Calu3 (cell line): ENCODE data around the gene PPP1R12C. TPM values are rescaled to one million over a fixed set of nuclear protein-coding genes. Genes with fewer than 3 reads are reported as not detected.

ENCODE experiments used
- BruUV-seq: library from RNA; stranded (reverse); fragments of 400-500 nt; replicated peaks from 2 replicates; lab custom pipeline; 2021; lab: Mats Ljungman, UMichigan
- CTCF ChIA-PET: fragments of 300-600 bp; sonication (Branson Sonifier 250); formaldehyde crosslinking; loops from one replicate; lab custom pipeline; 2022; ENCODE audit warnings: antibody characterized with exemption; lab: Charles Lee
- DNase-seq: peaks from one replicate; pipeline ENCODE4 v3.0.0; 2022
- H3K27ac Mint-ChIP-seq: one replicate; pipeline ENCODE4 v1.8.0; 2022; ENCODE audit warnings: mixed read lengths; ENCODE audit not compliant: unreplicated experiment
- H3K27me3 Mint-ChIP-seq: one replicate; pipeline ENCODE4 v1.8.0; 2022; ENCODE audit warnings: mixed read lengths; ENCODE audit not compliant: unreplicated experiment
- H3K36me3 Mint-ChIP-seq: one replicate; pipeline ENCODE4 v1.8.0; 2022; ENCODE audit warnings: mild to moderate bottlenecking, moderate library complexity, mixed read lengths; ENCODE audit not compliant: insufficient read depth, unreplicated experiment
- H3K4me1 Mint-ChIP-seq: one replicate; pipeline ENCODE4 v1.8.0; 2022; ENCODE audit warnings: mild to moderate bottlenecking, low read depth, mixed read lengths; ENCODE audit not compliant: unreplicated experiment
- H3K4me3 Mint-ChIP-seq: one replicate; pipeline ENCODE4 v1.8.0; 2022; ENCODE audit warnings: mild to moderate bottlenecking, low read depth, moderate library complexity, mixed read lengths; ENCODE audit not compliant: unreplicated experiment
- H3K9me3 Mint-ChIP-seq: one replicate; pipeline ENCODE4 v1.8.0; 2022; ENCODE audit warnings: low read depth, mixed read lengths; ENCODE audit not compliant: unreplicated experiment
- intact Hi-C: fragments of 100-400 bp; cut with micrococcal nuclease; formaldehyde crosslinking; loops from one replicate; pipeline ENCODE4 v1.10.0; 2022; ENCODE audit not compliant: unreplicated experiment
- microRNA-seq: library from miRNA; unstranded; fragments of <30 nt; microRNA quantifications from one replicate; pipeline ENCODE4 v1.2.0, GENCODE V29; 2022
- total RNA-seq: library from RNA; stranded (reverse); gene quantifications from 2 replicates; pipeline ENCODE4 v1.2.3, GENCODE V29; 2022
- TF ChIP-seq, protein P1 (sequence below): fragments of 200-600 bp; IDR thresholded peaks from one replicate; pipeline ENCODE4 v1.8.0; 2022; ENCODE audit warnings: antibody characterized with exemption; ENCODE audit not compliant: unreplicated experiment

PPP1R12C gene
- total RNA-seq, 1 experiment from 2014 or later = 151 TPM

DNA sequence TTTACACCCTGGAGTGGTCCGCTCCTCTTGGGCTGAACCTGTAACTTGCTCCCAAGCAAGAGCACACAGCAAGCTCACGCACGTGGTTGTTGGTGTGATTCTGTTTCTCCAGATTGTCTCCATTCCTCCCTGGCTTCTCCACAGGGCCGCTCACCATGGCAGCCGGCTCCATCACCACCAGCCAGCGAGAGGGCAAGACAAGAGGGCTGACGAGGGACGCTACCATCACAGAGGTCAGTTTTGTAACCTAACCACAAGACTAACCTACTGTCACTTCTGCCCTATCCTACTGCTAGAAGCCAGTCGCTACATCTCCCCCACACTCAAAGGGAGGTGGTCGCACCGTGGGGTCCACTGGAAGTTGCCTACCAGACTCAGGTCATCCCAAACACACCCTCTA lies 74.7 kb downstream of the PPP1R12C start:
- H3K27ac Mint-ChIP-seq = no peak overlapping the region
- H3K4me1 Mint-ChIP-seq = no peaks in the 10 kb centered on the region
- H3K27me3 Mint-ChIP-seq = no peaks in the 10 kb centered on the region
- TF ChIP-seq, protein P1, sequence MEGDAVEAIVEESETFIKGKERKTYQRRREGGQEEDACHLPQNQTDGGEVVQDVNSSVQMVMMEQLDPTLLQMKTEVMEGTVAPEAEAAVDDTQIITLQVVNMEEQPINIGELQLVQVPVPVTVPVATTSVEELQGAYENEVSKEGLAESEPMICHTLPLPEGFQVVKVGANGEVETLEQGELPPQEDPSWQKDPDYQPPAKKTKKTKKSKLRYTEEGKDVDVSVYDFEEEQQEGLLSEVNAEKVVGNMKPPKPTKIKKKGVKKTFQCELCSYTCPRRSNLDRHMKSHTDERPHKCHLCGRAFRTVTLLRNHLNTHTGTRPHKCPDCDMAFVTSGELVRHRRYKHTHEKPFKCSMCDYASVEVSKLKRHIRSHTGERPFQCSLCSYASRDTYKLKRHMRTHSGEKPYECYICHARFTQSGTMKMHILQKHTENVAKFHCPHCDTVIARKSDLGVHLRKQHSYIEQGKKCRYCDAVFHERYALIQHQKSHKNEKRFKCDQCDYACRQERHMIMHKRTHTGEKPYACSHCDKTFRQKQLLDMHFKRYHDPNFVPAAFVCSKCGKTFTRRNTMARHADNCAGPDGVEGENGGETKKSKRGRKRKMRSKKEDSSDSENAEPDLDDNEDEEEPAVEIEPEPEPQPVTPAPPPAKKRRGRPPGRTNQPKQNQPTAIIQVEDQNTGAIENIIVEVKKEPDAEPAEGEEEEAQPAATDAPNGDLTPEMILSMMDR = no peak
- intact Hi-C loops = no loop called here
- H3K4me3 Mint-ChIP-seq = no peak overlapping the region
- CTCF ChIA-PET = no interaction called here
- H3K9me3 Mint-ChIP-seq = no peaks in the 10 kb centered on the region
- no peak for DNase-seq
- H3K36me3 Mint-ChIP-seq = peaks cover 82% of the 10 kb centered on the region
- BruUV-seq = no TSS peak

DNA sequence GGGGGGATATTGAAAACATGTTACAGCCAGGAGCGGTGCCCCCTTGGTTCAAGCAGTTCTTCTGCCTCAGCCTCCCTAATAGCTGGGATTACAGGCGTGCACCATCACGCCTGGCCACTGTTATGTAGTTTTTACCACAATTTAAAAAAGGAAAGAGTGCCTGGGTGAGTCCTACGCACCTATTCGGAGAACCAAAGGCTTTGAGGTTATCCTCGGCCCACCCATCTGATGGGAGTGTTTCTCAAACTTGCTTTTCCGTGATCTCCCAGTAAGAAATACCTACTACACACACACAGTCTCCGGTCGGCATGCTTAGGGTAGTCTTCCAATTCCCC lies 75.1 kb downstream of the PPP1R12C start:
- intact Hi-C loops = no loop called here
- Mint-ChIP-seq H3K27ac (no peak overlapping the region), H3K9me3 (no peaks in the 10 kb centered on the region), H3K36me3 (peaks cover 80% of the 10 kb centered on the region), H3K27me3 (no peaks in the 10 kb centered on the region), H3K4me1 (no peaks in the 10 kb centered on the region), H3K4me3 (no peak overlapping the region)
- CTCF ChIA-PET = no interaction called here
- TF ChIP-seq, protein P1 = no peak
- DNase-seq = no peak
- BruUV-seq = TSS peak; percentile 9

DNA sequence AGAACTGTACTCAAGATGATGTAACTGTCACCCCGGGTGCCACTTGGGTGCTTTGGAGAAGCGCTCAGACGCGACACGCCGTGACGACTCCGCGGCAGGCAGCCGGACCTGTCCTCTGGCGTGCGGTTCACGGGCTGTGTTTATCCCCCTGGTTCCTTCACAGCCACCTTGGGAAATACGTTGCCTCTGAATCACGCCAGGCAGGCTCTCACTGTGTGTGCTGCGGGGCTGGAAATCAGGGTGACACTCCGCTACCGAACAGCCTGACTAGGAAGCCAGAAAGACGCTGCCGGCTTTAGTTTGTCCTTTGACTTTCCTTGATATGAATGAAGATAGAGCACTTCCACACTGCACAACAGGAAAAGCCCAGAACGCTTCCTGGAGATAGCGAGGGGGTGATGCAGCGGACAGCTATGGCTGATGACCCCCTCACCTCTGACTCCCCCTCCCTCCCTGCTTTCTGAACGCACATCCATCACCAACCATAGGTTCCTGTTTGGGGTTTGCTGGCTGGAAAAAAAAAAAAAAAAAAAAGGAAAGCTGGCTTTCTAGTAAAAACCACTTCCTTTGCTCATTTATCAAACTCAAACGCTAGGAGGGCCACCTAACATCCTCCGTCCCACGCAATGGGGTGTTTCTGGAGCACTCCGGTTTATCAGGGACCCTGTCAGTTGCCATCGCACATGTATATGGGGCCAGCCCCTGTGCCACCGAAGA lies 75.7 kb downstream of the PPP1R12C start:
- H3K27ac Mint-ChIP-seq = no peak overlapping the region

DNA sequence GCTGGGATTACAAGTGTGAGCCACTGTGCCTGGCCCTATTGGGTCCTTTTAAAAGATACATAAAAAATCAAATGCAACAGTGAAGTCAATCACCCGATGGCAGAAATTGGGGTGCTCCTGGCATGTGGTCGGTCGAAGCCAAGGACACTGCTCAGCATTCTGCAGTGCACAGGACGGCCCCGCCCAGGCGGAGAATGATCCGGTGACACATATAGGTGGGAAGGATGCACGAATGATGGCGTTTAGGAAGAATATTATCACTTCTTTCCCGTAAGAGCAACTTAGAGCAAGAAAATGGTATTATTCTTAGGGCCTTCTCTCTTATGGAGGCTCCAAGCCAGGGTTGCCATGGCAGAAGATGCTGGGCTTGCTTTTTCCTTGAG lies 76.2 kb downstream of the PPP1R12C start:
- Mint-ChIP-seq H3K27me3 (no peaks in the 10 kb centered on the region), H3K4me1 (no peaks in the 10 kb centered on the region)
- BruUV-seq = no TSS peak

More for the DNA sequence above, 75.7 kb downstream of the PPP1R12C start:
- H3K9me3 Mint-ChIP-seq = no peaks in the 10 kb centered on the region
- intact Hi-C loops = no loop called here
- no peaks in the 10 kb centered on the region for H3K4me1 Mint-ChIP-seq
- H3K27me3 Mint-ChIP-seq = no peaks in the 10 kb centered on the region
- TF ChIP-seq, protein P1 = no peak
- CTCF ChIA-PET = no interaction called here
- H3K4me3 Mint-ChIP-seq = no peak overlapping the region
- DNase-seq = no peak
- H3K36me3 Mint-ChIP-seq = peaks cover 75% of the 10 kb centered on the region
- BruUV-seq = no TSS peak

More for the DNA sequence above, 76.2 kb downstream of the PPP1R12C start:
- TF ChIP-seq, protein P1 = no peak
- intact Hi-C loops = no loop called here
- DNase-seq = no peak
- CTCF ChIA-PET = no interaction called here
- H3K4me3 Mint-ChIP-seq = no peak overlapping the region
- peaks cover 73% of the 10 kb centered on the region for H3K36me3 Mint-ChIP-seq
- no peaks in the 10 kb centered on the region for H3K9me3 Mint-ChIP-seq
- H3K27ac Mint-ChIP-seq = no peak overlapping the region

Small RNA genes lying within 50 kb of the gene (microRNA-seq; reads per million reads assigned to microRNA genes)
- not detected for gene MIR7975

Other genes with a start within 250 kb of the PPP1R12C start
- gene FCAR, start 243.4 kb downstream of the PPP1R12C start, total RNA-seq = not detected in 2 replicates
- gene NCR1, start 211.5 kb downstream of the PPP1R12C start, total RNA-seq = not detected in 2 replicates
- gene NLRP7, start 170.1 kb downstream of the PPP1R12C start, total RNA-seq = not detected in 2 replicates
- 100 and 111 TPM in 2 replicates for gene NLRP2, start 151.3 kb downstream of the PPP1R12C start, total RNA-seq
- gene GP6, start 79.4 kb downstream of the PPP1R12C start, total RNA-seq = 1.3 and 1.9 TPM in 2 replicates
- gene RDH13, start 54.5 kb downstream of the PPP1R12C start, total RNA-seq = 50.1 and 54.5 TPM in 2 replicates
- 97.3 and 147 TPM in 2 replicates for gene EPS8L1, start 41.8 kb downstream of the PPP1R12C start, total RNA-seq
- 48.8 and 53.7 TPM in 2 replicates for gene TNNT1, start 31.6 kb upstream of the PPP1R12C start, total RNA-seq
- 1.3 and 2.5 TPM in 2 replicates for gene TNNI3, start 40.1 kb upstream of the PPP1R12C start, total RNA-seq
- 10.3 and 13.1 TPM in 2 replicates for gene DNAAF3, start 49.0 kb upstream of the PPP1R12C start, total RNA-seq
- 0.54 and 0.71 TPM in 2 replicates for gene SYT5, start 62.7 kb upstream of the PPP1R12C start, total RNA-seq
- 34.6 and 43.2 TPM in 2 replicates for gene PTPRH, start 91.9 kb upstream of the PPP1R12C start, total RNA-seq
- gene TMEM86B, start 111.1 kb upstream of the PPP1R12C start, total RNA-seq = 14.3 and 14.7 TPM in 2 replicates
- 126 and 132 TPM in 2 replicates for gene PPP6R1, start 141.4 kb upstream of the PPP1R12C start, total RNA-seq
- 72.0 and 72.8 TPM in 2 replicates for gene HSPBP1, start 162.5 kb upstream of the PPP1R12C start, total RNA-seq
- gene BRSK1, start 166.4 kb upstream of the PPP1R12C start, total RNA-seq = 3.4 and 3.8 TPM in 2 replicates
- 0.73 TPM in 1 of 2 replicates, not detected in the other for gene TMEM150B, start 207.7 kb upstream of the PPP1R12C start, total RNA-seq
- 16.1 and 23.5 TPM in 2 replicates for gene KMT5C, start 222.2 kb upstream of the PPP1R12C start, total RNA-seq
- 1.4 and 3.4 TPM in 2 replicates for gene COX6B2, start 237.1 kb upstream of the PPP1R12C start, total RNA-seq
- not detected in 2 replicates for gene GARIN5B, start 245.6 kb upstream of the PPP1R12C start, total RNA-seq